Mammary epithelial cell (primary cell): ENCODE data around the gene APOD.

Experiments
- CTCF ChIP-seq, 2 donors: IDR thresholded peaks in 1 of 2; conservative IDR thresholded peaks in 1 of 2; 2 replicates each; pipeline ENCODE4 v1.5.1; 2011 to 2012; ENCODE audit warnings: inconsistent platforms in 2 of 2, low read length in 2 of 2, mild to moderate bottlenecking in 2 of 2, control low read depth in 1 of 2, low read depth in 1 of 2; ENCODE audit not compliant: insufficient read depth in 1 of 2; ENCODE audit errors: extremely low read depth in 1 of 2
- EZH2 ChIP-seq: IDR thresholded peaks from 2 replicates; pipeline ENCODE4 v1.6.1; 2012; ENCODE audit warnings: low read length, inconsistent platforms, borderline replicate concordance

- TF ChIP-seq CTCF (conservative IDR thresholded peaks at IDR 0.05 in 1 of 2, IDR thresholded peaks at IDR 0.05 in 1 of 2; ENCODE audit: extremely low read depth in 1 of 2, insufficient read depth in 1 of 2, low read depth in 1 of 2, low read length in 2 of 2) = no peak
- no peak for TF ChIP-seq EZH2
These were observed 59.4 kb downstream of the APOD start for GRCh38 chr3:195524171-195524896.
